Activated CD4-positive, alpha-beta memory T cell treated with anti-CD3 and anti-CD28 coated beads, Interleukin-2, amount 10 ng/mL, durations not matched to agents 7 days and 5 days (primary cell): Measurements from ENCODE around the gene PALLD. TPM values are rescaled to one million over a fixed set of nuclear protein-coding genes. Genes with fewer than 3 reads are reported as not detected.

Source experiments
- CTCF ChIA-PET: fragments of 350-600 bp; sonication (Branson Sonifier 250); formaldehyde crosslinking; loops from one replicate; lab custom pipeline; 2021; ENCODE audit warnings: antibody characterized with exemption, inconsistent platforms; lab: Charles Lee
- POLR2A ChIA-PET: fragments of 350-600 bp; sonication (Branson Sonifier 250); formaldehyde crosslinking; loops from one replicate; lab custom pipeline; 2021; ENCODE audit warnings: antibody characterized with exemption; lab: Charles Lee
- DNase-seq: peaks from one replicate; pipeline ENCODE4 v3.0.0-alpha.2; 2020
- H3K27ac Mint-ChIP-seq: one replicate; pipeline ENCODE4 v1.8.0; 2021; ENCODE audit warnings: mild to moderate bottlenecking, mixed read lengths
- H3K27me3 Mint-ChIP-seq: one replicate; pipeline ENCODE4 v1.8.0; 2021; ENCODE audit warnings: mixed read lengths
- H3K36me3 Mint-ChIP-seq: one replicate; pipeline ENCODE4 v1.8.0; 2021; ENCODE audit warnings: low read depth, mixed read lengths
- H3K4me1 Mint-ChIP-seq: one replicate; pipeline ENCODE4 v1.8.0; 2021; ENCODE audit warnings: mixed read lengths
- H3K4me3 Mint-ChIP-seq: one replicate; pipeline ENCODE4 v1.8.0; 2021; ENCODE audit warnings: mild to moderate bottlenecking, mixed read lengths
- H3K9me3 Mint-ChIP-seq: one replicate; pipeline ENCODE4 v1.8.0; 2021; ENCODE audit warnings: mixed read lengths
- total RNA-seq, 2 experiments: library from RNA; stranded (reverse); gene quantifications; one replicate each; pipeline ENCODE4 v1.2.3, GENCODE V29; 2021

Gene PALLD
- total RNA-seq, 2 experiments from 2014 or later, result 5.4 to 5.8 TPM

GRCh38 chr4:168678751-168679366 lies 182.0 kb downstream of the PALLD start:
- no peaks in the 10 kb centered on the region for H3K9me3 Mint-ChIP-seq
- H3K27me3 Mint-ChIP-seq, result no peaks in the 10 kb centered on the region
- DNase-seq, result no peak
- CTCF ChIA-PET, result no interaction called here
- H3K4me1 Mint-ChIP-seq, result no peaks in the 10 kb centered on the region
- POLR2A ChIA-PET, result no interaction called here
- no peaks in the 10 kb centered on the region for H3K36me3 Mint-ChIP-seq
- no peak overlapping the region for H3K27ac Mint-ChIP-seq
- H3K4me3 Mint-ChIP-seq, result no peak overlapping the region

GRCh38 chr4:168679397-168679796 lies 182.5 kb downstream of the PALLD start:
- no peak for DNase-seq
- Mint-ChIP-seq H3K4me1 (no peaks in the 10 kb centered on the region), H3K36me3 (no peaks in the 10 kb centered on the region), H3K9me3 (no peaks in the 10 kb centered on the region), H3K27ac (no peak overlapping the region), H3K4me3 (no peak overlapping the region), H3K27me3 (no peaks in the 10 kb centered on the region)
- POLR2A ChIA-PET, result no interaction called here
- CTCF ChIA-PET, result interaction anchor here (0.6 kb wide), 1 partner anchor 242 kb away, joined by 3 read pairs; no protein-coding TSS in a partner anchor

- CTCF ChIA-PET, result interaction anchor here (0.6 kb wide), 1 partner anchor 242 kb away, joined by 3 read pairs; no protein-coding TSS in a partner anchor
- H3K36me3 Mint-ChIP-seq, result no peaks in the 10 kb centered on the region
- H3K9me3 Mint-ChIP-seq, result no peaks in the 10 kb centered on the region
- no peaks in the 10 kb centered on the region for H3K4me1 Mint-ChIP-seq
- no peak for DNase-seq
- POLR2A ChIA-PET, result no interaction called here
- no peaks in the 10 kb centered on the region for H3K27me3 Mint-ChIP-seq
- H3K27ac Mint-ChIP-seq, result no peak overlapping the region
- H3K4me3 Mint-ChIP-seq, result no peak overlapping the region
These were observed 183.0 kb downstream of the PALLD start for GRCh38 chr4:168679819-168680218.

GRCh38 chr4:168682898-168683500 lies 186.1 kb downstream of the PALLD start:
- Mint-ChIP-seq H3K9me3 (no peaks in the 10 kb centered on the region), H3K27ac (no peak overlapping the region), H3K4me3 (no peak overlapping the region), H3K4me1 (no peaks in the 10 kb centered on the region), H3K27me3 (peaks cover 5% of the 10 kb centered on the region), H3K36me3 (no peaks in the 10 kb centered on the region)
- POLR2A ChIA-PET, result no interaction called here
- no peak for DNase-seq
- CTCF ChIA-PET, result no interaction called here

GRCh38 chr4:168683595-168683994 lies 186.7 kb downstream of the PALLD start:
- H3K27me3 Mint-ChIP-seq, result peaks cover 5% of the 10 kb centered on the region
- no peaks in the 10 kb centered on the region for H3K9me3 Mint-ChIP-seq
- CTCF ChIA-PET, result no interaction called here

GRCh38 chr4:168685136-168685809 lies 188.4 kb downstream of the PALLD start:
- POLR2A ChIA-PET, result no interaction called here
- no peak for DNase-seq

More at GRCh38 chr4:168683595-168683994, 186.7 kb downstream of the PALLD start:
- POLR2A ChIA-PET, result no interaction called here
- no peaks in the 10 kb centered on the region for H3K36me3 Mint-ChIP-seq
- no peak overlapping the region for H3K27ac Mint-ChIP-seq
- no peaks in the 10 kb centered on the region for H3K4me1 Mint-ChIP-seq
- no peak for DNase-seq
- H3K4me3 Mint-ChIP-seq, result no peak overlapping the region

GRCh38 chr4:168688584-168688983 lies 191.7 kb downstream of the PALLD start:
- no peak overlapping the region for H3K27ac Mint-ChIP-seq
- CTCF ChIA-PET, result no interaction called here

More at GRCh38 chr4:168685136-168685809, 188.4 kb downstream of the PALLD start:
- Mint-ChIP-seq H3K27me3 (peaks cover 5% of the 10 kb centered on the region), H3K4me1 (no peaks in the 10 kb centered on the region), H3K36me3 (no peaks in the 10 kb centered on the region), H3K27ac (no peak overlapping the region), H3K4me3 (no peak overlapping the region), H3K9me3 (no peaks in the 10 kb centered on the region)
- CTCF ChIA-PET, result no interaction called here

GRCh38 chr4:168689791-168690190 lies 192.9 kb downstream of the PALLD start:
- H3K36me3 Mint-ChIP-seq, result no peaks in the 10 kb centered on the region
- no peak for DNase-seq
- no peaks in the 10 kb centered on the region for H3K9me3 Mint-ChIP-seq
- H3K4me1 Mint-ChIP-seq, result no peaks in the 10 kb centered on the region
- CTCF ChIA-PET, result no interaction called here
- H3K4me3 Mint-ChIP-seq, result no peak overlapping the region
- POLR2A ChIA-PET, result no interaction called here
- H3K27ac Mint-ChIP-seq, result no peak overlapping the region
- peaks cover 14% of the 10 kb centered on the region for H3K27me3 Mint-ChIP-seq

More at GRCh38 chr4:168688584-168688983, 191.7 kb downstream of the PALLD start:
- H3K27me3 Mint-ChIP-seq, result peaks cover 14% of the 10 kb centered on the region
- H3K4me3 Mint-ChIP-seq, result no peak overlapping the region
- no peaks in the 10 kb centered on the region for H3K36me3 Mint-ChIP-seq
- H3K9me3 Mint-ChIP-seq, result no peaks in the 10 kb centered on the region
- POLR2A ChIA-PET, result no interaction called here
- no peak for DNase-seq
- no peaks in the 10 kb centered on the region for H3K4me1 Mint-ChIP-seq

GRCh38 chr4:168690199-168690598 lies 193.3 kb downstream of the PALLD start:
- no peak overlapping the region for H3K4me3 Mint-ChIP-seq
- no peak overlapping the region for H3K27ac Mint-ChIP-seq
- no peaks in the 10 kb centered on the region for H3K36me3 Mint-ChIP-seq
- peaks cover 14% of the 10 kb centered on the region for H3K27me3 Mint-ChIP-seq
- H3K9me3 Mint-ChIP-seq, result no peaks in the 10 kb centered on the region
- POLR2A ChIA-PET, result no interaction called here
- CTCF ChIA-PET, result no interaction called here
- no peak for DNase-seq
- H3K4me1 Mint-ChIP-seq, result no peaks in the 10 kb centered on the region

- ChIA-PET CTCF (no interaction called here), POLR2A (no interaction called here)
- no peak for DNase-seq
- Mint-ChIP-seq H3K36me3 (no peaks in the 10 kb centered on the region), H3K27ac (no peak overlapping the region), H3K27me3 (peaks cover 10% of the 10 kb centered on the region), H3K9me3 (no peaks in the 10 kb centered on the region), H3K4me3 (no peak overlapping the region), H3K4me1 (no peaks in the 10 kb centered on the region)
These were observed 194.9 kb downstream of the PALLD start for GRCh38 chr4:168691631-168692369.

- ChIA-PET POLR2A (no interaction called here), CTCF (no interaction called here)
- peaks cover 19% of the 10 kb centered on the region for H3K27me3 Mint-ChIP-seq
- H3K27ac Mint-ChIP-seq, result no peak overlapping the region
- DNase-seq, result no peak
- no peaks in the 10 kb centered on the region for H3K4me1 Mint-ChIP-seq
- H3K9me3 Mint-ChIP-seq, result no peaks in the 10 kb centered on the region
- H3K36me3 Mint-ChIP-seq, result no peaks in the 10 kb centered on the region
- no peak overlapping the region for H3K4me3 Mint-ChIP-seq
These were observed 197.1 kb downstream of the PALLD start for GRCh38 chr4:168693750-168694490.

- H3K36me3 Mint-ChIP-seq, result no peaks in the 10 kb centered on the region
- H3K9me3 Mint-ChIP-seq, result no peaks in the 10 kb centered on the region
- no peak overlapping the region for H3K4me3 Mint-ChIP-seq
- POLR2A ChIA-PET, result no interaction called here
- no peak overlapping the region for H3K27ac Mint-ChIP-seq
- H3K27me3 Mint-ChIP-seq, result peaks cover 19% of the 10 kb centered on the region
- no peak for DNase-seq
- H3K4me1 Mint-ChIP-seq, result no peaks in the 10 kb centered on the region
- CTCF ChIA-PET, result no interaction called here
These were observed 197.8 kb downstream of the PALLD start for GRCh38 chr4:168694667-168695066.
